H1 (cell line): Measurements from ENCODE around the gene SLX9. TPM values are rescaled to one million over a fixed set of nuclear protein-coding genes. Genes with fewer than 3 reads are reported as not detected.

ENCODE experiments used
- CTCF ChIA-PET: fragments of 300-600 bp; sonication (Branson Sonifier 250); formaldehyde crosslinking; loops from one replicate; lab custom pipeline; 2021; ENCODE audit not compliant: partially characterized antibody; lab: Charles Lee
- POLR2A ChIA-PET: fragments of 300-600 bp; sonication (Branson Sonifier 250); formaldehyde crosslinking; loops from one replicate; lab custom pipeline; 2021; ENCODE audit warnings: inconsistent platforms; ENCODE audit not compliant: partially characterized antibody; lab: Charles Lee
- DNase-seq, 2 experiments: peaks; one replicate each; pipeline versions ENCODE4 v3.0.0 to v3.0.0-alpha.2; 2010 to 2022; ENCODE audit warnings: low spot score in 2 of 2, low read depth in 1 of 2, mixed read lengths in 1 of 2
- FAIRE-seq: peaks from 2 replicates; lab custom pipeline; 2011; peaks lifted over from hg19 to GRCh38; lab: Jason Lieb, UNC
- H2AFZ ChIP-seq: 2 replicates; pipeline ENCODE4 v1.8.1; 2012; ENCODE audit warnings: low read length, inconsistent platforms
- H2AK5ac ChIP-seq: 2 replicates; pipeline ENCODE4 v1.6.1; 2013; ENCODE audit warnings: low read depth, low read length
- H2BK120ac ChIP-seq: replicated peaks from 2 replicates; pipeline ENCODE3; 2013; ENCODE audit warnings: low read depth, low read length, inconsistent platforms
- H2BK12ac ChIP-seq: 2 replicates; pipeline ENCODE4 v1.6.1; 2013; ENCODE audit warnings: low read depth, low read length
- H2BK15ac ChIP-seq: 2 replicates; pipeline ENCODE4 v1.6.1; 2013; ENCODE audit warnings: low read length
- H2BK20ac ChIP-seq: 2 replicates; pipeline ENCODE4 v1.6.1; 2013; ENCODE audit warnings: low read length
- H2BK5ac ChIP-seq: 2 replicates; pipeline ENCODE4 v1.6.1; 2013; ENCODE audit warnings: low read depth, low read length
- H3K14ac ChIP-seq: 2 replicates; pipeline ENCODE4 v1.6.1; 2013; ENCODE audit warnings: inconsistent platforms; ENCODE audit not compliant: insufficient read length
- H3K18ac ChIP-seq: 2 replicates; pipeline ENCODE4 v1.6.1; 2013; ENCODE audit warnings: low read length; ENCODE audit errors: extremely low read depth
- H3K23ac ChIP-seq: 2 replicates; pipeline ENCODE4 v1.6.1; 2013; ENCODE audit warnings: inconsistent platforms; ENCODE audit not compliant: insufficient read length
- H3K23me2 ChIP-seq: 2 replicates; pipeline ENCODE4 v1.6.1; 2013; ENCODE audit warnings: low read depth, low read length
- H3K27ac ChIP-seq: 2 replicates; pipeline ENCODE4 v1.6.1; 2011; ENCODE audit warnings: low read depth, low read length, inconsistent platforms
- H3K27me3 ChIP-seq, 4 experiments: replicated peaks in 1 of 4; 1 replicate in 1 of 4; 2 replicates in 3 of 4; pipeline versions ENCODE4 v1.6.1 to v1.8.1; 2011 to 2013; ENCODE audit warnings: low read length in 3 of 4, mild to moderate bottlenecking in 3 of 4, inconsistent platforms in 2 of 4, mixed read lengths in 2 of 4, moderate library complexity in 1 of 4; ENCODE audit not compliant: control insufficient read depth in 3 of 4, insufficient read depth in 3 of 4; ENCODE audit errors: extremely low read depth in 1 of 4
- H3K36me3 ChIP-seq, 4 experiments: 2 replicates each; pipeline versions ENCODE4 v1.6.1 to v1.8.1; 2011 to 2013; ENCODE audit warnings: mild to moderate bottlenecking in 4 of 4, low read length in 3 of 4, moderate library complexity in 2 of 4, control low read depth in 1 of 4, inconsistent platforms in 1 of 4; ENCODE audit not compliant: insufficient read depth in 4 of 4, control insufficient read depth in 2 of 4
- H3K4ac ChIP-seq: replicated peaks from 2 replicates; pipeline ENCODE3; 2013; ENCODE audit warnings: low read length, low read depth, mixed read lengths, inconsistent platforms; ENCODE audit not compliant: insufficient read length
- H3K4me1 ChIP-seq, 4 experiments: replicated peaks in 1 of 4; 1 replicate in 1 of 4; 2 replicates in 3 of 4; pipeline versions ENCODE4 v1.6.1 to v1.8.1; 2011 to 2013; ENCODE audit warnings: low read length in 3 of 4, inconsistent platforms in 2 of 4, mixed read lengths in 1 of 4; ENCODE audit not compliant: insufficient read depth in 4 of 4, control insufficient read depth in 3 of 4
- H3K4me2 ChIP-seq, 2 experiments: 2 replicates each; pipeline versions ENCODE4 v1.6.1 to v1.8.1; 2011 to 2013; ENCODE audit warnings: low read depth in 2 of 2, low read length in 2 of 2, control low read depth in 1 of 2, inconsistent platforms in 1 of 2, mild to moderate bottlenecking in 1 of 2; ENCODE audit not compliant: insufficient read depth in 1 of 2
- H3K4me3 ChIP-seq, 4 experiments: fragments of 200-600, 300-600 bp in 1 of 4; sonication (generic), shearing (Covaris generic), sonication (Bioruptor Twin) in 1 of 4; 2 replicates each; pipeline versions ENCODE4 v1.5.1 to v1.8.1; 2011 to 2016; ENCODE audit warnings: low read length in 4 of 4, low read depth in 3 of 4, control low read depth in 2 of 4, inconsistent platforms in 2 of 4, mild to moderate bottlenecking in 2 of 4, mixed read lengths in 1 of 4, moderate library complexity in 1 of 4; ENCODE audit not compliant: insufficient read depth in 2 of 4; ENCODE audit errors: extremely low read depth in 1 of 4
- H3K56ac ChIP-seq: replicated peaks from 2 replicates; pipeline ENCODE3; 2013; ENCODE audit warnings: low read depth, mild to moderate bottlenecking, mixed read lengths, low read length, inconsistent platforms; ENCODE audit not compliant: insufficient read length
- H3K79me1 ChIP-seq: 2 replicates; pipeline ENCODE4 v1.6.1; 2013; ENCODE audit warnings: low read depth, low read length, control low read depth
- H3K79me2 ChIP-seq, 2 experiments: 2 replicates each; pipeline versions ENCODE4 v1.6.1 to v1.8.1; 2012 to 2013; ENCODE audit warnings: low read length in 2 of 2, mild to moderate bottlenecking in 2 of 2, inconsistent platforms in 1 of 2; ENCODE audit not compliant: insufficient read depth in 2 of 2, control insufficient read depth in 1 of 2
- H3K9ac ChIP-seq, 4 experiments: replicated peaks in 1 of 4; 1 replicate in 1 of 4; 2 replicates in 3 of 4; pipeline versions ENCODE4 v1.6.1 to v1.8.1; 2011 to 2013; ENCODE audit warnings: low read depth in 3 of 4, low read length in 3 of 4, control low read depth in 2 of 4, mild to moderate bottlenecking in 2 of 4, moderate library complexity in 2 of 4, inconsistent platforms in 1 of 4; ENCODE audit errors: extremely low read depth in 1 of 4
- H3K9me3 ChIP-seq, 2 experiments: 2 replicates each; pipeline versions ENCODE4 v1.6.1 to v1.8.1; 2012 to 2013; ENCODE audit warnings: mild to moderate bottlenecking in 2 of 2, moderate library complexity in 2 of 2, control low read depth in 1 of 2, inconsistent platforms in 1 of 2, low read depth in 1 of 2, low read length in 1 of 2, mixed read lengths in 1 of 2; ENCODE audit not compliant: insufficient read depth in 2 of 2
- H4K20me1 ChIP-seq, 2 experiments: replicated peaks in 1 of 2; 2 replicates each; pipeline versions ENCODE3 to v1.8.1; 2011 to 2013; ENCODE audit warnings: inconsistent platforms in 2 of 2, low read length in 2 of 2, mild to moderate bottlenecking in 1 of 2; ENCODE audit not compliant: insufficient read depth in 2 of 2, control insufficient read depth in 1 of 2
- H4K5ac ChIP-seq: 2 replicates; pipeline ENCODE4 v1.6.1; 2013; ENCODE audit warnings: low read length, low read depth, mixed read lengths, inconsistent platforms; ENCODE audit not compliant: insufficient read length
- H4K8ac ChIP-seq: 2 replicates; pipeline ENCODE4 v1.8.0; 2013; ENCODE audit warnings: mild to moderate bottlenecking, moderate library complexity, low read length, inconsistent platforms; ENCODE audit not compliant: insufficient read depth; ENCODE audit errors: extremely low read depth
- H4K91ac ChIP-seq: replicated peaks from 2 replicates; pipeline ENCODE3; 2013; ENCODE audit warnings: low read length, mixed read lengths, inconsistent platforms; ENCODE audit not compliant: insufficient read length
- CBX5 ChIP-seq: fragments of 300-800, 300-1000 bp; sonication (generic); IDR thresholded peaks from 2 replicates; pipeline ENCODE4 v1.7.1; 2016; ENCODE audit warnings: antibody characterized with exemption, low read length, low read depth
- RBBP5 ChIP-seq: IDR thresholded peaks from 2 replicates; pipeline ENCODE4 v1.7.1; 2012; ENCODE audit warnings: low read depth, mild to moderate bottlenecking, inconsistent platforms, low read length, moderate library complexity, borderline replicate concordance
- SIX5 ChIP-seq: IDR thresholded peaks from 2 replicates; pipeline ENCODE4 v1.6.1; 2011; ENCODE audit warnings: mild to moderate bottlenecking, low read depth, low read length
- WGBS, 2 experiments: shearing (Covaris generic) in 1 of 2; methylation state at CpG; one replicate each; pipeline versions ENCODE4 v1.1.6 to v1.1.7; 2013 to 2015; ENCODE audit warnings: low lambda C conversion rate in 2 of 2, mixed read lengths in 2 of 2, inconsistent platforms in 1 of 2, low coverage in 1 of 2, missing lambda C conversion rate in 1 of 2; ENCODE audit not compliant: insufficient replicate concordance in 2 of 2, insufficient coverage in 1 of 2, insufficient read length in 1 of 2; ENCODE audit errors: extremely low coverage in 1 of 2, missing lambda C conversion rate in 1 of 2; 5-methylcytosine and 5-hydroxymethylcytosine counted together
- polyA plus RNA-seq, 7 experiments: library from polyadenylated mRNA; depleted of rRNA in 3 of 7; stranded (reverse) in 5 of 7; unstranded in 2 of 7; fragments of >200 nt in 5 of 7; fragments of 200-250 nt in 2 of 7; gene quantifications; 1 replicate in 5 of 7; 2 replicates in 1 of 7; 4 replicates in 1 of 7; pipeline versions ENCODE4 v1.2.1 to v1.2.3, GENCODE V29; 2011 to 2013; ENCODE audit warnings: missing spikeins in 2 of 7, mixed read lengths in 2 of 7
- total RNA-seq: library from RNA; stranded (reverse); fragmentation: NEBNext Ultra II Directional; extraction: Animal tissue kit (Norgen Biotek cat#: 25700); gene quantifications from 2 replicates; pipeline ENCODE4 v1.2.1, GENCODE V29; 2021
- TF ChIP-seq, protein P1 (sequence below): IDR thresholded peaks from 2 replicates; pipeline ENCODE4 v1.6.1; 2012; ENCODE audit warnings: inconsistent platforms

Gene SLX9
- total and polyA plus RNA-seq, 2 of the 8 experiments (the other 6 are each of a cell fraction or from before 2014, with no cell fraction given): 17.7 to 57.3 TPM

- Histone ChIP-seq H2BK120ac (no peak overlapping the region), H3K56ac (no peak overlapping the region), H2BK12ac (no peak overlapping the region), H4K8ac (no peak overlapping the region; the same call in 1 of the 2 replicates), H3K27me3 (no peaks in the 10 kb centered on the region), H2BK5ac (no peak overlapping the region), H3K36me3 (peaks cover 3 to 15% (median 9%) of the 10 kb centered on the region in 4 experiments; a peak in 5 of 8 replicates), H3K9me3 (no peaks in the 10 kb centered on the region), H4K20me1 (peaks cover 24 to 64% of the 10 kb centered on the region in 2 experiments), H3K79me1 (peaks cover 29% of the 10 kb centered on the region), H3K79me2 (peaks cover 5 to 70% of the 10 kb centered on the region in 2 experiments; a peak in 3 of 4 replicates), H3K4me3 (no peak overlapping the region), H3K4me2 (no peak overlapping the region), H3K18ac (no peak overlapping the region), H2AFZ (no peak overlapping the region), H3K23ac (no peak overlapping the region), H2BK20ac (no peak overlapping the region), H3K4me1 (no peaks in the 10 kb centered on the region; a peak in 1 of 7 replicates), H4K5ac (no peak overlapping the region), H2BK15ac (no peak overlapping the region), H3K23me2 (no peaks in the 10 kb centered on the region), H3K27ac (no peak overlapping the region), H2AK5ac (no peak overlapping the region), H3K4ac (no peak overlapping the region), H4K91ac (no peak overlapping the region), H3K9ac (no peak overlapping the region), H3K14ac (no peak overlapping the region)
- FAIRE-seq: no peak
- no peak for DNase-seq
- TF ChIP-seq CBX5 (no peak), SIX5 (no peak), RBBP5 (no peak)
- TF ChIP-seq, protein P1, sequence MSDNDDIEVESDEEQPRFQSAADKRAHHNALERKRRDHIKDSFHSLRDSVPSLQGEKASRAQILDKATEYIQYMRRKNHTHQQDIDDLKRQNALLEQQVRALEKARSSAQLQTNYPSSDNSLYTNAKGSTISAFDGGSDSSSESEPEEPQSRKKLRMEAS: no peak
- POLR2A ChIA-PET: interaction anchor here (0.9 to 1.3 kb wide), 2 partner anchors 13 to 19 kb away, joined by 3 read pairs; partner anchors contain the start of gene SLX9
- CTCF ChIA-PET: interaction anchor here (0.9 to 5.7 kb wide), 11 partner anchors 10 to 184 kb away, joined by 3 to 29 read pairs (median 3); no protein-coding TSS in a partner anchor
- 84% methylated on average over 23 of the region's 25 CpGs; no CpG with 5 or more reads in 1 of the 2 experiments for WGBS, 2 experiments
Observed at GRCh38 chr21:44952929-44953627, 13.2 kb downstream of the SLX9 start.
